ENCODE measurements around the gene NEB. TPM values are rescaled to one million over a fixed set of nuclear protein-coding genes. Genes with fewer than 3 reads are reported as not detected.

The NEB gene
- total RNA-seq, 1 donor from 2014 or later, result 0.27 TPM

DNA sequence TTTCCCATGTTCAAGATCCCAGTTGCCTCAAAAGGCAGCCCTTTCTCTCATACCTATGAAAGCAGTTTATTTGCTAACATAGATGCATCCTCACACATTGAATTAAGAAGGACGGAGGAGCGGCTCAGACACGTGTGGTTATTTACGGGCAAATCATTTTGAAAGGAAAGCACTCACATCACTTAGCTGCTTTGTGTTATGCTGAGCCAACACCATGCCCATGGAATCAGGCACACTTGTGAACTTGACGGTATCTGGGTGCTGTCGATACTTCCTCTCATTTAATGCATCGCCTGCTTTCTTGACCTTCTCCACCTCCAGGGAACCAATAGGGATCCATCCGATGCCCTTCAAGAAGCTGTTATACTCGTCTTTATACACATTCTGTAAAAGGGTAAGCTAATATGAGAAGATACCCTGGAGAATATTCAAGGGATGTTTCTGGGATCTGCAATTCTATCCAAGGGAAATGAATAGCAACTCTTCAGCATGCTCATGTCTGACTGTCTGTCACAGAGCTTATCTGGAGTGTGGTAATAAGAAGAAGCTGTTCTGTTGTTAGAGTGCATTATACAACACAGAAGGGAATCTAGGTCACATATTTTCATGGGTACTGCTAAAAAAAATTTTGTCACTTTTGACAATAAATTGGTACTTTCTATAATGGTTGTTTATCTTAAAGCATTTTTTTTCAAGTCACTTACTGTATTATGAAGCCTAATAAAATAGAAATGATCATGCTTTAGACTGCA is 63.3 kb downstream of the NEB start:
- no peak overlapping the region for H3K4me3 Mint-ChIP-seq (ENCODE audit: low read depth)
- H3K27me3 Mint-ChIP-seq (ENCODE audit: low read depth), result peaks cover 7% of the 10 kb centered on the region
- H3K27ac Mint-ChIP-seq, result no peak overlapping the region
- H3K9me3 Mint-ChIP-seq, result no peaks in the 10 kb centered on the region
- no peak for DNase-seq (ENCODE audit: low spot score)
- intact Hi-C loops (cut with micrococcal nuclease), result no loop called here
- H3K36me3 Mint-ChIP-seq (ENCODE audit: low read depth), result no peaks in the 10 kb centered on the region
- H3K4me1 Mint-ChIP-seq (ENCODE audit: low read depth), result peaks cover 12% of the 10 kb centered on the region

DNA sequence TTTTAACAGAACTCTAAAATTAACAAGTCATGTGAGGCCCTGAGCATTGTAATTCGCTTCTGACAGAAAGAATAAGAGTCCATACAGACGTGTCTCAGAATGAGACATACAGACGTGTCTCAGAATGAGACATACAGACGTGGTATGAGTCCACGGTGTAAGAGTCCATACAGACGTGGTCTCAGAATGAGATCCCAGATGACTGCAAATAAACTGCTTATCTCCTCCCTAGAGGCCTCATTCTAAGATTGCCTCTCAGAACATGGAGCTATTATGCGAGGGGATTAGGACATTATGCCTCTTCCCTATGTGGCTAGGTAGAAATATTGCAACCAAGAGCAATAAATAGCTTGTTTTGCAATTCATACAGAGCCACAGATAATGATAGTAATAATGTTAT is 63.9 kb downstream of the NEB start:
- Mint-ChIP-seq H3K4me3 (ENCODE audit: low read depth) (no peak overlapping the region), H3K36me3 (ENCODE audit: low read depth) (no peaks in the 10 kb centered on the region), H3K9me3 (no peaks in the 10 kb centered on the region), H3K4me1 (ENCODE audit: low read depth) (peaks cover 12% of the 10 kb centered on the region), H3K27me3 (ENCODE audit: low read depth) (peaks cover 5% of the 10 kb centered on the region), H3K27ac (no peak overlapping the region)
- intact Hi-C loops (cut with micrococcal nuclease), result no loop called here
- no peak for DNase-seq (ENCODE audit: low spot score)

DNA sequence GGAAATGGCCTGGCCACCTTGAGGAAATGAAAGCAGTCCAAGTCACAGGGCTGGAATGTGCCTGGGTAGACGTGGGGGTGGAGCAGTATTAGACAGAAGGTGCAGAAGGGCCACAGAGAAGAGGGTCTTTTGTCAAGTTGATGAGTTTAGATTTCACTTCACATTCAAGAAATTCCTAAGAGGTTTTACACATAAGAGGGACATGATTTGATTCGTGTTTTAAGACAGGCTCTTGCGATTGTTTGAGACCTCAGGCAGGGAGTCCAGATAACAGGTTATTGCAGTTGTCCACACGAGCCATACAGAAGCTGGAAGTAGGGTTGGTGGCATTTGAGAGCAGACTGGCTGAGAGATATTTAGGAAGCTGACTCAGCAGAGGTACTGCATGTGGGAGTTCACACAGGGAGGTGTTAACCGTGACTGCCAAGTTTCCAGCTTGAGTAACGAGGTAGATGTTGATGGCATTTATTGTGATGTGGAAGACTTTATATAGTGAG is 64.6 kb downstream of the NEB start:
- Mint-ChIP-seq H3K4me1 (ENCODE audit: low read depth) (peaks cover 12% of the 10 kb centered on the region), H3K27ac (no peak overlapping the region), H3K27me3 (ENCODE audit: low read depth) (peaks cover 3% of the 10 kb centered on the region), H3K36me3 (ENCODE audit: low read depth) (no peaks in the 10 kb centered on the region), H3K4me3 (ENCODE audit: low read depth) (no peak overlapping the region), H3K9me3 (no peaks in the 10 kb centered on the region)
- DNase-seq (ENCODE audit: low spot score), result no peak
- intact Hi-C loops (cut with micrococcal nuclease), result no loop called here

DNA sequence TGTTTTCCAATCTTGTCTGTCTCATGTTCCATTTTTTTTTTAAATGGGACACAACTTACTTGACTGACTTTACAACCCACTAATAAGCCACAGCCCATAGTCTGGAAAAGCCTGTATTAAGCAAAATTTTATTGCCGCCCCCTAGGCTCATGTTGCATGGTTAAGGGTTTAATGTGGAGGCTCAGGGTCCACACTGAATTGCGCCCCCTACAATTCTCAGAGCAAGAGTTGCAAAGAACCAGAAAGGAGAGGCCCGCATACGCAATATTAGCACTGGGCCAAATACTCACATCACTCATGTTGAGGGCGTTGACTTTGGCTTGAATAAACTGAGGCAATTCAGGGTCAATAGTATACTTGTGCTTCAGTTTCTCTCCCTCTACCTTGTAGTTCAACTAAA is 65.5 kb downstream of the NEB start:
- H3K27ac Mint-ChIP-seq, result no peak overlapping the region
- no peak overlapping the region for H3K4me3 Mint-ChIP-seq (ENCODE audit: low read depth)
- H3K9me3 Mint-ChIP-seq, result no peaks in the 10 kb centered on the region
- no peaks in the 10 kb centered on the region for H3K36me3 Mint-ChIP-seq (ENCODE audit: low read depth)
- intact Hi-C loops (cut with micrococcal nuclease), result no loop called here
- no peaks in the 10 kb centered on the region for H3K27me3 Mint-ChIP-seq (ENCODE audit: low read depth)
- DNase-seq (ENCODE audit: low spot score), result no peak
- H3K4me1 Mint-ChIP-seq (ENCODE audit: low read depth), result peaks cover 12% of the 10 kb centered on the region

DNA sequence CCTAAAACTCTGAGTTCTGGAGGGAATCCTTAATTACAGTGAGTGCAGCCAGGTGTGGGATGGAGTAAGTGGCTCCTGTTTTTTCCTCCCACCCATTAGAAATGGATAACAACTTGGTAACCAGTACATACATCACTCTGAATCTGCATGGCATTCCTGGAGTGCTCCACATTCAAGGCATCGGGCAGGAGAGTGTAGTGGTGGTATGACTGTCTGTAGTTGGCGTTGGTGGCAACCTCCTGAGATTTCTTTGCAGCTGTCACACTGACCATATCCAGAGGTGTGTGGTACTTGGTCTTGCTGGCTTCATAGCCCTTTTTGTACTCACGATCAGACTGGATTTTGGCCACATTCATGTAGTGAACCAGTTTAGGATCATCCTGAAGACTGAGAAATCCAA is 68.3 kb downstream of the NEB start:
- H3K9me3 Mint-ChIP-seq, result no peaks in the 10 kb centered on the region
- DNase-seq (ENCODE audit: low spot score), result no peak
- no peak overlapping the region for H3K27ac Mint-ChIP-seq
- H3K36me3 Mint-ChIP-seq (ENCODE audit: low read depth), result no peaks in the 10 kb centered on the region
- intact Hi-C loops (cut with micrococcal nuclease), result no loop called here
- peaks cover under 1% of the 10 kb centered on the region for H3K27me3 Mint-ChIP-seq (ENCODE audit: low read depth)
- H3K4me3 Mint-ChIP-seq (ENCODE audit: low read depth), result no peak overlapping the region
- H3K4me1 Mint-ChIP-seq (ENCODE audit: low read depth), result peaks cover 12% of the 10 kb centered on the region

DNA sequence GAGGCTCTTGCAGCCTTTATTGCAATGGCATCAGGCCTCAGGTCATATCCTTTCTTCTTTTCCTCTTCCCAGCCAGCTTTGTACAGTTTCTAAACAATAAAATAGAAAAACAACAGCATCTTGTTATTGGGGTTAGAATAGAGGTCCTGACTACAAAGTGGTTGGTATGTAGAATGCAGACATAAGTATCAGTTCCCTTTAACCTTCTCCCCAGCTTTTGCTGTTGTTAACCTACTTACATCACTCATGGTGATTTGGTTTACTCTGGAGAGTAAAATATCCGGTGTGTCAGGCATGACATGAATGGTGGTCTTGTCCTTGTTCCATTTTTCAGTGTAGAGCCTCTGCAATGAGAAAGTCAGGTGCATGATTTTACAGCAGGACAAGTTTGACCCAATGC is 69.8 kb downstream of the NEB start:
- Mint-ChIP-seq H3K27me3 (ENCODE audit: low read depth) (peaks cover 3% of the 10 kb centered on the region), H3K9me3 (no peaks in the 10 kb centered on the region), H3K27ac (no peak overlapping the region), H3K4me3 (ENCODE audit: low read depth) (no peak overlapping the region), H3K36me3 (ENCODE audit: low read depth) (no peaks in the 10 kb centered on the region), H3K4me1 (ENCODE audit: low read depth) (peaks cover 5% of the 10 kb centered on the region)
- intact Hi-C loops (cut with micrococcal nuclease), result no loop called here
- no peak for DNase-seq (ENCODE audit: low spot score)

DNA sequence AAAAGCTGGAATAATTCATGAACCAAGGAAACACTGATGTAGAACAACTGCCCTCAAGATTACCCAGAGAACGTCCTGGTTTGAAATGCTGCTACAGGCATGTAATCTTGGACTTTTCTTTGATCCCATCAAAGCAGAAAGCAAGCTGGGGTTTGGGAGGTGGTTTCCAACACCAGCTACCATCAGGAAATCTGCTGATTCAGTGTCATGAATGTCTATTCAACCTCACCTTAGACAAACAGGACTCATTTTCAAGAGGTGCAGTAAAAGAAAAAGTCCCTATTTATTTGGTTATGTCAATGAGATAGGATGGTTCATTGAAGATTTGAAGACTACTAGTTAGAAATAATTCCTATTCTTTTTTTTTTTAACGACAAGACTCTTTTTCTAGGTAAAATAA is 72.7 kb downstream of the NEB start:
- H3K9me3 Mint-ChIP-seq, result no peaks in the 10 kb centered on the region
- H3K4me1 Mint-ChIP-seq (ENCODE audit: low read depth), result no peaks in the 10 kb centered on the region
- H3K27ac Mint-ChIP-seq, result no peak overlapping the region
- intact Hi-C loops (cut with micrococcal nuclease), result no loop called here
- no peaks in the 10 kb centered on the region for H3K36me3 Mint-ChIP-seq (ENCODE audit: low read depth)
- no peak for DNase-seq (ENCODE audit: low spot score)
- H3K4me3 Mint-ChIP-seq (ENCODE audit: low read depth), result no peak overlapping the region
- peaks cover 3% of the 10 kb centered on the region for H3K27me3 Mint-ChIP-seq (ENCODE audit: low read depth)

DNA sequence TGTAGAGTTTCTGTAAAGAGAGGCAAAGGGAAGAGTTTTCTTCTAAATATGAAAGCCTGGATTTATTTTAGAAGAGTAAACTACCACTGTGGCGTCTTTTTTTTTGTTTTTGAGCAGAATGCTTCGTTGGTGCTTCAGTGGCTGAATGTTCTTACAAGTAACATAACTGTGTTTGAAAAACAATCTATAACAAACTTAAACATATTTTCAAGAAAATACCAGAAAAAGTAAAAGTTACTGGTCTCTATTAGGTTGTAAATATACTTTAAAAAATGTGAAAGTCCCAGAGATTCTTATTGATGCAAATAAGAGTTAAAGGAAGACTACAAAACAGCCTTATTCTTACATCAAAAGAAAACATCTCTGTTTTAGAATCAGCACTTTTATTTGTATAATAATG is 76.2 kb downstream of the NEB start:
- intact Hi-C loops (cut with micrococcal nuclease), result no loop called here
- Mint-ChIP-seq H3K4me1 (ENCODE audit: low read depth) (no peaks in the 10 kb centered on the region), H3K27ac (no peak overlapping the region), H3K27me3 (ENCODE audit: low read depth) (peaks cover 3% of the 10 kb centered on the region), H3K9me3 (no peaks in the 10 kb centered on the region), H3K36me3 (ENCODE audit: low read depth) (no peaks in the 10 kb centered on the region), H3K4me3 (ENCODE audit: low read depth) (no peak overlapping the region)
- no peak for DNase-seq (ENCODE audit: low spot score)

DNA sequence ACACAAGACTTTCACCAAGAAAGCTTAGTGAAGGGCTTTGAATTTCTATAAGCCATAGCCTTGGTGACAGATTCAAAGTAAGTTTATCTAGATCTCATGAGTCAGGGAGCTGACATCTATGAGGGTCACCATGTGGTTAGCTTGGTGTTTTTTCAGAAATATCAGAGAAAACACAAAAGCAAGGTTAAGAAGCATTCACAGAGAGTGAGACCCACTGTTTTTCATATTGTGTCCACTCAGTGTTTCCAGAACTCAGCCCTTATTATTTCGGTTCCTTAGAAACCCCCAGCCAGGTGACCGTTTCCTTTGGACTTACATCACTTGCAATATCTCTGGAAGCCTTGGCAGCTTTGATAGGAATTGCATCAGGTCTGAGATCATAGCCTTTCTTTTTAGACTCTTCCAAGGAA is 76.6 kb downstream of the NEB start:
- Mint-ChIP-seq H3K9me3 (no peaks in the 10 kb centered on the region), H3K36me3 (ENCODE audit: low read depth) (no peaks in the 10 kb centered on the region), H3K27ac (no peak overlapping the region), H3K27me3 (ENCODE audit: low read depth) (peaks cover 3% of the 10 kb centered on the region), H3K4me1 (ENCODE audit: low read depth) (no peaks in the 10 kb centered on the region), H3K4me3 (ENCODE audit: low read depth) (no peak overlapping the region)
- intact Hi-C loops (cut with micrococcal nuclease), result no loop called here
- no peak for DNase-seq (ENCODE audit: low spot score)

DNA sequence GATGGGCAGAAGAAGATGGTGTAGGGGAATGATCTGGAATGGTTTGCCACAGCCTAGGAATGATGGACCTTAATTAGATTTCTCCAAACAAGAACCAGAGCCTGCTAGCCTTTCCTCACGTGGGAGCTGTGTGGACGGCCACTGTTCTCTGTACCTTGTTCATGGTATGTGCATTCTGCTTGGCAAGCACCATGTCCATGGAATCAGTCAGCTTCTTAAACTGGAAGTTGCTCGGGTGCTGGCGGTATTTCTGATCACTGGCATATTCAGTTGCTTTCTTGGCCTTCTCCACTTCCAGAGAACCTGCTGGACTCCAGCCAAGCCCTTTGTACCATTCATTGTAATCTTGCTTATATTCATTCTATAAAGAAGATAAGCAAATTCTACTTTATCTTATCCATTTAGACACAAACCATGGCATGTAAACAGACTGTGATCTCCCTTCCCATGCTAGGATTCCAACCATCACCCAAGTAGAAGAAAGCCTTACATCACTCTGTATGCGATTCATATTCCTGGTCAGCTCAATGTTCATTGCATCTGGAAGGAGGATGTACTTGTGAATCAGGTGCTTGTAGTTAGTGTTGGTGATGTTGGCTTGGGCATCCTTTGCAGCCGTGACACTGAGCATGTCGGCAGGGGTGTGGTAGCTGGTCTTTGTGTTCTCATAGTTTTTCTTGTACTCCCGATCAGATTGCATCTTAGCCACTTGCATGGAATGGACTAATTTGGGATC is 78.4 kb downstream of the NEB start:
- H3K4me1 Mint-ChIP-seq (ENCODE audit: low read depth), result no peaks in the 10 kb centered on the region
- no peak for DNase-seq (ENCODE audit: low spot score)
- H3K9me3 Mint-ChIP-seq, result no peaks in the 10 kb centered on the region
- H3K36me3 Mint-ChIP-seq (ENCODE audit: low read depth), result no peaks in the 10 kb centered on the region
- no peak overlapping the region for H3K27ac Mint-ChIP-seq
- H3K4me3 Mint-ChIP-seq (ENCODE audit: low read depth), result no peak overlapping the region
- peaks cover 7% of the 10 kb centered on the region for H3K27me3 Mint-ChIP-seq (ENCODE audit: low read depth)
- intact Hi-C loops (cut with micrococcal nuclease), result no loop called here

DNA sequence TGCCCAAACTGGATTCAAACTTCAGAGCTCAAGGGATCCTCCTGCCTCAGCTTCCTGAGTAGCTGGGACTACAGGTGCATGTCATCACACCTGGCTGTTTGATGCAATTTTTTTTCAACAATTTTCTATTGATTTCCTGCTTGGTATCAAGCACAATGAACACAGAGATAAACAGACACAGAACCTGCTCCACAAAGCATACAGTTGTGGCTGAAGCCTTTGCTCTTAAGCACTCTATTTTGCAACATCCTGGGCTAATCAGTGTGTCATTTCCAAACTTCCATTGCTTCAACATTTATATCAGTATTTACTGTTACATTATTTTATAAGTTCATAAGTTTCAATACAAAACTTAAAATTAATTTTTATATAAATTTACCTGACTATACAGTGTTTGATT is 79.4 kb downstream of the NEB start:
- DNase-seq (ENCODE audit: low spot score), result no peak
- intact Hi-C loops (cut with micrococcal nuclease), result no loop called here
- H3K27me3 Mint-ChIP-seq (ENCODE audit: low read depth), result peaks cover 6% of the 10 kb centered on the region
- H3K36me3 Mint-ChIP-seq (ENCODE audit: low read depth), result no peaks in the 10 kb centered on the region
- H3K27ac Mint-ChIP-seq, result no peak overlapping the region
- no peaks in the 10 kb centered on the region for H3K9me3 Mint-ChIP-seq
- no peaks in the 10 kb centered on the region for H3K4me1 Mint-ChIP-seq (ENCODE audit: low read depth)
- H3K4me3 Mint-ChIP-seq (ENCODE audit: low read depth), result no peak overlapping the region

DNA sequence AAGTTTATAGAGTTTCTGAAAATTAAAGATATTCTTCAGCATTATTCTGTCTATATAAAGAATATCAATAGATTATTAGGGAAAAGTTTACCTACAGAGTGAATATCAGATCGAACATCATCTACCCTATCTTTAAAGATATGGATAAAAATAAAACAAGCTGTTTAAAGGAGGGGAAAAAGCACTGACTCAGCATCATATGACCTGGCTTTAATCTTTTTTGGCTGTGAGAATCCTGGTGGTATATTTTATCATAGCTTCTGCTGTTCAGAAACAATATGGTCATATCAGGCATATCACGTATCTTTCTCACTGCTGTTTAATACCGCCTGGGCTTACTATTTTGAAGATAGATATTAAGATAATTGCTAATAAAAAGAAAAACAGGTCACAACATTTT is 80.2 kb downstream of the NEB start:
- no peak for DNase-seq (ENCODE audit: low spot score)
- intact Hi-C loops (cut with micrococcal nuclease), result no loop called here
- H3K27me3 Mint-ChIP-seq (ENCODE audit: low read depth), result peaks cover 6% of the 10 kb centered on the region
- H3K4me3 Mint-ChIP-seq (ENCODE audit: low read depth), result no peak overlapping the region
- no peaks in the 10 kb centered on the region for H3K36me3 Mint-ChIP-seq (ENCODE audit: low read depth)
- no peaks in the 10 kb centered on the region for H3K4me1 Mint-ChIP-seq (ENCODE audit: low read depth)
- no peak overlapping the region for H3K27ac Mint-ChIP-seq
- no peaks in the 10 kb centered on the region for H3K9me3 Mint-ChIP-seq

DNA sequence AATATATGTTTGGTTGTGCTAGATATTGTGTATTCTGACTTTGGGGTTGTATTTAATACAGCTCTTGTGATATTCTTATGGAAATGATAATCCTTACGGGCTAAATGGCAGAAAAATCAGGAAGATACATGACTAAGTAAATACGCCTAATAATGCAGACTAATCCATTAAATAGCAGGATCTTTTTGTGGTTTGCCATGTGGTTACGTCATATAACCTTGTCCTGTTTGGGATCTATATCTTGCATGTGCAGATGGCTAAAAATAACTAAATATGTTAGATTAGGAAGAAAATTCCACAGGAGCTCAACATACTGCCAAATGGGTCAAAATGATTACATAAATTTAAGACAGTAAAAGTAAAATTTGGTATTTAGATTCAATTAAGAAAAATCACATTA is 83.0 kb downstream of the NEB start:
- Mint-ChIP-seq H3K27ac (no peak overlapping the region), H3K27me3 (ENCODE audit: low read depth) (peaks cover 6% of the 10 kb centered on the region), H3K9me3 (no peaks in the 10 kb centered on the region), H3K4me1 (ENCODE audit: low read depth) (no peaks in the 10 kb centered on the region), H3K36me3 (ENCODE audit: low read depth) (no peaks in the 10 kb centered on the region), H3K4me3 (ENCODE audit: low read depth) (no peak overlapping the region)
- no peak for DNase-seq (ENCODE audit: low spot score)
- intact Hi-C loops (cut with micrococcal nuclease), result no loop called here

All from activated T-helper 2 cell treated with anti-CD3 and anti-CD28 coated beads, Interferon-gamma antibody, Interleukin-2, Interleukin-4, amounts not matched to agents 10 μg/mL and 5 μg/mL and 100 μg/mL, durations not matched to agents 14 hours and 24 hours and 36 hours (primary cell).